Parathyroid adenoma (tissue), 2 donors: ENCODE measurements around the gene S100A1.
"Not testable (repeated sequence)": the region's sequence is repeated elsewhere in the genome, so short reads cannot be mapped to it uniquely, and the experiment has no call there.

Experiments used
- H2AFZ ChIP-seq: fragments of 300-600 bp; sonication (generic); one replicate; pipeline ENCODE4 v1.7.0; 2017; ENCODE audit warnings: antibody characterized with exemption, mild to moderate bottlenecking
- H3K27ac ChIP-seq: fragments of 300-600 bp; sonication (generic); one replicate; pipeline ENCODE4 v1.7.0; 2017
- H3K27me3 ChIP-seq: fragments of 300-600 bp; sonication (generic); one replicate; pipeline ENCODE4 v1.7.0; 2017; ENCODE audit warnings: low read length; ENCODE audit not compliant: control insufficient read depth, insufficient read depth
- H3K36me3 ChIP-seq: fragments of 300-600 bp; sonication (generic); one replicate; pipeline ENCODE4 v1.7.0; 2017; ENCODE audit warnings: low read length; ENCODE audit not compliant: control insufficient read depth, insufficient read depth
- H3K4me1 ChIP-seq: fragments of 300-600 bp; sonication (generic); one replicate; pipeline ENCODE4 v1.7.0; 2017; ENCODE audit warnings: control low read depth
- H3K4me2 ChIP-seq: fragments of 300-600 bp; sonication (generic); one replicate; pipeline ENCODE4 v1.7.0; 2017; ENCODE audit warnings: low read length
- H3K4me3 ChIP-seq: fragments of 300-600 bp; sonication (generic); one replicate; pipeline ENCODE4 v1.7.0; 2017; ENCODE audit warnings: low read depth, low read length
- H3K79me2 ChIP-seq: fragments of 300-600 bp; sonication (generic); one replicate; pipeline ENCODE4 v1.7.0; 2017; ENCODE audit warnings: control low read depth
- H3K9ac ChIP-seq: fragments of 300-600 bp; sonication (generic); one replicate; pipeline ENCODE4 v1.7.0; 2017; ENCODE audit warnings: mild to moderate bottlenecking
- H3K9me3 ChIP-seq: fragments of 300-600 bp; sonication (generic); one replicate; pipeline ENCODE4 v1.7.0; 2017; ENCODE audit warnings: low read length; ENCODE audit not compliant: control insufficient read depth
- TF ChIP-seq, protein P1 (sequence below): fragments of 300-600 bp; sonication (generic); IDR thresholded peaks from one replicate; pipeline ENCODE4 v1.7.0; 2017; ENCODE audit warnings: antibody characterized with exemption, mild to moderate bottlenecking
- donor health status: primary hyperparathyroidism.

Gene S100A1

DNA sequence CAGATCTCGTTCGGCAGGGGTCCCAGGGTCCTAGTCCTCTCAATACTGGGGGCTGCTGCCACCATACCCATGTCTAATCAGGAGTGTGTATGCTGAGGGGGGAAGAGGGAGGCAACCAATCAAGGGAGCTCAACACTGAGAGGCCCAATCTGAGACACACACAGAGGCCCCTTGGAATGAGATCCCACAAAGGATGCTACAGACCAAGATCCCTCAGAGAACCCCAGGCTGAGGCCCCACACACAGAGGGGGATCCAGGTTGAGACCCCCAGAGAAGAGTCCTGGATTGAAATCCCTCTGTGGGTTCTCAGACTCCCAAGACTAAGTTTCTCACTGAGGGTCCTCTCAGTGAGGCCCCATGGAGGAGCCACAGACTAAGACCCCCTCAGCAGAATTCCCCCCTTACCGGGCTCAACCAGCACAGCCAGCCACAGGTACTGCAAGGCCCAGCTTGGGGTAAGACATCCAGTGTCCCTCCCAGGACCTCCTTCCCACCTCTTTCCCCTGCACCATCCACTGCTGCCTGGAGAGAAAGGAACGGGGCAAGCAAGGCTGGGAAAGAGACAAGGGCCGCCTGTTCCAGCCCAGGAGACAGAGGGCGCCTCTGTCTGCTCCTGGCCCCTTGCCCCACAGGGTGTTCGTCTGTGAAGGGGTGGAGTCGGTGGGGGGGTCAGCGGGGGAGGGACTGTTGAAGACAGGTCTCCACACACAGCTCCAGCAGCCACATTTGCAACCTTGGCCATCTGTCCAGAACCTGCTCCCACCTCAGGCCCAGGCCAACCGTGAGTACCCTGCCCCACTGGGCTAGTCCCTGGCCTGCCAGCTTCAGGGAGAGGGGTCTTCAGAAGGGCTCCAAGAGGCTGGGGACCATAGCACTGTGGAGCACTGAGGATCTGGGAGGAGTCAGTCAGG, at the start of gene S100A1:
Gene S100A1 (plus strand): TSS at position 720 of the 912 bp plus-strand sequence. CDS start 2,088 bp downstream, outside the sequence.
- Histone ChIP-seq H3K4me1 (peaks cover 16% of the 10 kb centered on the region), H3K36me3 (no peaks in the 10 kb centered on the region), H3K27me3 (no peaks in the 10 kb centered on the region), H3K9me3 (no peaks in the 10 kb centered on the region), H3K79me2 (peaks cover 6% of the 10 kb centered on the region), H3K9ac (peak within 1 kb of the TSS; percentile 69), H3K4me3 (peak within 1 kb of the TSS; percentile 76), H3K27ac (peak within 1 kb of the TSS; percentile 98), H2AFZ (peak within 1 kb of the TSS; percentile 73), H3K4me2 (peak within 1 kb of the TSS; percentile 65)
- TF ChIP-seq, protein P1, sequence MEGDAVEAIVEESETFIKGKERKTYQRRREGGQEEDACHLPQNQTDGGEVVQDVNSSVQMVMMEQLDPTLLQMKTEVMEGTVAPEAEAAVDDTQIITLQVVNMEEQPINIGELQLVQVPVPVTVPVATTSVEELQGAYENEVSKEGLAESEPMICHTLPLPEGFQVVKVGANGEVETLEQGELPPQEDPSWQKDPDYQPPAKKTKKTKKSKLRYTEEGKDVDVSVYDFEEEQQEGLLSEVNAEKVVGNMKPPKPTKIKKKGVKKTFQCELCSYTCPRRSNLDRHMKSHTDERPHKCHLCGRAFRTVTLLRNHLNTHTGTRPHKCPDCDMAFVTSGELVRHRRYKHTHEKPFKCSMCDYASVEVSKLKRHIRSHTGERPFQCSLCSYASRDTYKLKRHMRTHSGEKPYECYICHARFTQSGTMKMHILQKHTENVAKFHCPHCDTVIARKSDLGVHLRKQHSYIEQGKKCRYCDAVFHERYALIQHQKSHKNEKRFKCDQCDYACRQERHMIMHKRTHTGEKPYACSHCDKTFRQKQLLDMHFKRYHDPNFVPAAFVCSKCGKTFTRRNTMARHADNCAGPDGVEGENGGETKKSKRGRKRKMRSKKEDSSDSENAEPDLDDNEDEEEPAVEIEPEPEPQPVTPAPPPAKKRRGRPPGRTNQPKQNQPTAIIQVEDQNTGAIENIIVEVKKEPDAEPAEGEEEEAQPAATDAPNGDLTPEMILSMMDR = peak; percentile 14

DNA sequence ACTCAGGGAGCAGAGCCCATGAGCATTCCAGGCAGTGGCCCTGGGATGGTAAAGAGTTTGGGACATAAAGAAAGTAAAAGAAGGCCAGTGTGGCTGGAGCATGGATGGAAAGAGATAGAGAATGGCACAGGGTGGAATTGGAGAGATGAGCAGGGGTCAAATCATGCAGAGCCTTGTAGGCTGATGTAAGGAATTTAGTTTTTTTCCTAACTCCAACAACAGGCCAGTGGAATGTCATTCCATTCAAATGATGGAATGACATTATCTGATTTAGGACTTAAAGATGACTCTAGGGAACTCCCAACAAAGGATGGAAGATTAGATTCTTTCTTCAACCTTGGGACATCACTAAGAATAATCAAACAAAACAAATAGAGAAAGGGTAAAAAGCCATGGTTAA, 49.7 kb upstream of the S100A1 start:
- H3K27ac ChIP-seq = no peak overlapping the region
- H3K9me3 ChIP-seq = no peaks in the 10 kb centered on the region
- H2AFZ ChIP-seq = no peak overlapping the region
- no peak overlapping the region for H3K4me2 ChIP-seq
- H3K4me3 ChIP-seq = no peak overlapping the region
- no peaks in the 10 kb centered on the region for H3K27me3 ChIP-seq
- no peaks in the 10 kb centered on the region for H3K79me2 ChIP-seq
- no peak overlapping the region for H3K9ac ChIP-seq
- no peaks in the 10 kb centered on the region for H3K4me1 ChIP-seq
- TF ChIP-seq, protein P1 = no peak
- no peaks in the 10 kb centered on the region for H3K36me3 ChIP-seq

DNA sequence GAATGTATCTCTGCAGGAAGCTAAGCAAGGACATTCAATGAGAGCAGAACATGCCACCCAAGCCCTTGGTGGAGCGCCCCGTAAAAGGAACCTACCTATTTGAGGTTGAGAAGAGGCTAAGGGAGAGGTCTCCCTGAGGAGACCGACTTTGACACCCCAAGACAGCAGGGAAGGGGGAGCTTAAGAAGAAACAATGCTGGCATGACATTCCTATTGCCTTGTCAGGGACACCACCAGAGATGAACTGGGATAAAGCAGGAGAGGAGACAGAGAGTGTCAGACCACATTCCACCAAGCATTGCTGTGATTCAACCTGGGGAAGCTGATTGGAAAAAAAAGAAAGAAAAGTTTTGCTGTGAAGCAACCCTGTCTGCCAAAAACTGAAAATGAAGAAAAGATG, 49.3 kb upstream of the S100A1 start:
- TF ChIP-seq, protein P1 = no peak
- Histone ChIP-seq H3K27me3 (no peaks in the 10 kb centered on the region), H3K4me1 (no peaks in the 10 kb centered on the region), H3K27ac (no peak overlapping the region), H3K9ac (no peak overlapping the region), H3K79me2 (no peaks in the 10 kb centered on the region), H2AFZ (no peak overlapping the region), H3K9me3 (no peaks in the 10 kb centered on the region), H3K4me2 (no peak overlapping the region), H3K4me3 (no peak overlapping the region), H3K36me3 (no peaks in the 10 kb centered on the region)

DNA sequence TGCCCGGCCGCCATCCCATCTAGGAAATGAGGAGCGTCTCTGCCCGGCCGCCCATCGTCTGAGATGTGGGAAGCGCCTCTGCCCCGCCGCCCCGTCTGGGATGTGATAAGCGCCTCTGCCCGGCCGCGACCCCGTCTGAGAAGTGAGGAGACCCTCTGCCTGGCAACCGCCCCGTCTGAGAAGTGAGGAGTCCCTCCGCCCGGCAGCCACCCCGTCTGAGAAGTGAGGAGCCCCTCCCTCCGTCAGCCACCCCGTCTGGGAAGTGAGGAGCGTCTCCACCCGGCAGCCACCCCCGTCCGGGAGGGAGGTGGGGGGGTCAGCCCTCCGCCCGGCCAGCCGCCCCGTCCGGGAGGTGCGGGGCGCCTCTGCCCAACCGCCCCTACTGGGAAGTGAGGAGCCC, 45.4 kb upstream of the S100A1 start:
- not testable (repeated sequence) for H3K9me3 ChIP-seq, H3K4me1 ChIP-seq, H2AFZ ChIP-seq, H3K79me2 ChIP-seq, H3K4me2 ChIP-seq, H3K4me3 ChIP-seq, H3K36me3 ChIP-seq, H3K27ac ChIP-seq, H3K9ac ChIP-seq, H3K27me3 ChIP-seq

DNA sequence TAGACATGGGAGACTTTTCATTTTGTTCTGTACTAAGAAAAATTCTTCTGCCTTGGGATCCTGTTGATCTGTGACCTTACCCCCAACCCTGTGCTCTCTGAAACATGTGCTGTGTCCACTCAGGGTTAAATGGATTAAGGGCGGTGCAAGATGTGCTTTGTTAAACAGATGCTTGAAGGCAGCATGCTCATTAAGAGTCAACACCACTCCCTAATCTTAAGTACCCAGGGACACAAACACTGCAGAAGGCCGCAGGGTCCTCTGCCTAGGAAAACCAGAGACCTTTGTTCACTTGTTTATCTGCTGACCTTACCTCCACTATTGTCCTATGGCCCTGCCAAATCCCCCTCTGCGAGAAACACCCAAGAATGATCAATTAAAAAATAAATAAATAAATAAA, 44.7 kb upstream of the S100A1 start:
- not testable (repeated sequence) for H3K4me3 ChIP-seq, H2AFZ ChIP-seq, H3K4me1 ChIP-seq, H3K4me2 ChIP-seq, H3K27ac ChIP-seq, H3K27me3 ChIP-seq, H3K9ac ChIP-seq, H3K79me2 ChIP-seq, H3K9me3 ChIP-seq, H3K36me3 ChIP-seq
